ENCODE data around the gene EMP1. TPM values are rescaled to one million over a fixed set of nuclear protein-coding genes. Genes with fewer than 3 reads are reported as not detected.
A peak's percentile ranks its signal among the peaks of the same experiment; 100 is the strongest.

EMP1 gene, protein sequence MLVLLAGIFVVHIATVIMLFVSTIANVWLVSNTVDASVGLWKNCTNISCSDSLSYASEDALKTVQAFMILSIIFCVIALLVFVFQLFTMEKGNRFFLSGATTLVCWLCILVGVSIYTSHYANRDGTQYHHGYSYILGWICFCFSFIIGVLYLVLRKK
- under 1 TPM in 1 of 6 donors, not detected in 5; 0.96 TPM for polyA plus RNA-seq (ENCODE audit: low read depth in 6 of 6)

- DNase-seq = peak; percentile 45
- peak within 1 kb of the TSS; percentile 75 to 92 (median 88) for H3K4me3 Mint-ChIP-seq
- no peaks in the 10 kb centered on the region for H3K36me3 Mint-ChIP-seq
- peak; percentile 86 to 90 for ATAC-seq (ENCODE audit: low read depth in 2 of 2)
- H3K27me3 Mint-ChIP-seq = peaks cover 20 to 56% (median 31%) of the 10 kb centered on the region in 3 donors
- no peaks in the 10 kb centered on the region for H3K9me3 Mint-ChIP-seq
- peaks cover 16 to 32% (median 28%) of the 10 kb centered on the region in 3 donors for H3K4me1 Mint-ChIP-seq
- H3K27ac Mint-ChIP-seq = peak within 1 kb of the TSS; percentile 40 to 88 (median 77)
These were observed at the start of gene EMP1 for GRCh38 chr12:13196130-13196921. EMP1 (plus strand) TSS chr12:13196726; CDS start chr12:13211511, 14,785 bp downstream.

DNA sequence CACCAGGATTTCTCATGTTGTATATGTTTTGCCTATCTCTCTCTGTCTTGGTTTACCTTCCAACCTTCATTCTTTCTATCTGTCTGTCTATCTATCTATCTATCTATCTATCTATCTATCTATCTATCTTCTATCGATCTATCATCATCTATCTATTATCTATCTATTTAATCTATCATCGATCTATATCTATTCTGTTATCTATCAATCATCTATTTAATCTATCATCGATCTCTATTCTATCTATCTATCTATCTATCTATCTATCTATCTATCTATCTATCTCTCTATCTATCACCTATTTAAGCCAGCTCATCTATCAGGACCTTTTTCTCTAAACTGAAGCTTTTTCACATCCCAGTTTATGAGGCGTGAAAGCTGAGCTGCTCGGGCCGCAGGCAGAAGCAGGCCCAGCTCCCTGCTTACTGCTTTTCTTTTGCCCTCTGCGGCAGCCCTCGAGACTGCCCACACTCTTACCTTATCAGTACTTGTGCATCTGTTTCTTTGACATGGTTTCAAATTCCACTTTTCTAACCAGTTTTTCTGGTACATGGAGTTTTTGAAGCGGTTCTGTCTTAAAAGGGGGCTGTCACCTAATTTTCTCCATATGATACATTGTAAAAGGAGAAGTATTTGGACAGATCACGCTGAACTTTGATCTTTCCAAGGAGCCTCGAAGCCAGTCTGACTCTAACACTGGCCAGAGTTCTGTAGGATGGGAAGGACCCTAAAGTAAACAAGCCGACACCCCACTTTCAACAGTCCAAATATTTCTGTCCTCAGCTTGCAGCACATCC, 48.6 kb upstream of the EMP1 start:
- H3K4me1 Mint-ChIP-seq = peaks cover 16 to 22% (median 18%) of the 10 kb centered on the region in 3 donors

DNA sequence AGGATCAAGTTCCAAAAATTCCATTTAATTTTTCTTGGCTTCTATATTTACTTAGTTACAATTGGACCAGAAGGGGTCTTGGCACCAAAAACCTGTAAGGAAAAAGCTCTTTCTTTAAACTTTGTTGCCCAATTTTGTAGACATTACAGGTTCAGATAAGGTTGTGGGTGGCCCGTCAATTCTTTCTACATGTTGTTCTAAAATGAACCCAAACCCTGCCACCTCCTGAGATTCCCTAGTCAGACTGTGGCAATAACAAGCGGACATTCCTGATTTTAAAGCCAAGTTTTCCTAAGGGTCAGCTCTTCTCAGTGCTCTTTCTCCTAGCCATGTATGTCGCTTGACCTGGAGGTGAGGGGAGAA, 48.1 kb upstream of the EMP1 start:
- no peak overlapping the region for H3K27ac Mint-ChIP-seq

More for the DNA sequence above, 48.6 kb upstream of the EMP1 start:
- no peak for ATAC-seq (ENCODE audit: low read depth in 2 of 2)
- DNase-seq = no peak
- H3K9me3 Mint-ChIP-seq = peaks cover 0 to 3% (median 0%) of the 10 kb centered on the region in 7 donors
- no peaks in the 10 kb centered on the region for H3K27me3 Mint-ChIP-seq
- no peaks in the 10 kb centered on the region for H3K36me3 Mint-ChIP-seq
- H3K27ac Mint-ChIP-seq = peak overlapping the region in 1 of 6 donors; percentile 6
- no peak overlapping the region for H3K4me3 Mint-ChIP-seq

GRCh38 chr12:13149411-13149810, 47.1 kb upstream of the EMP1 start:
- ATAC-seq (ENCODE audit: low read depth in 2 of 2) = no peak
- Mint-ChIP-seq H3K4me1 (peaks cover 13 to 21% (median 20%) of the 10 kb centered on the region in 3 donors), H3K9me3 (peaks cover 0 to 3% (median 0%) of the 10 kb centered on the region in 7 donors), H3K27ac (no peak overlapping the region), H3K36me3 (no peaks in the 10 kb centered on the region), H3K4me3 (no peak overlapping the region), H3K27me3 (no peaks in the 10 kb centered on the region)
- no peak for DNase-seq

More for the DNA sequence above, 48.1 kb upstream of the EMP1 start:
- ATAC-seq (ENCODE audit: low read depth in 2 of 2) (no peak), DNase-seq (no peak)
- H3K4me3 Mint-ChIP-seq = no peak overlapping the region
- H3K4me1 Mint-ChIP-seq = peaks cover 16 to 21% (median 18%) of the 10 kb centered on the region in 3 donors
- no peaks in the 10 kb centered on the region for H3K27me3 Mint-ChIP-seq
- no peaks in the 10 kb centered on the region for H3K36me3 Mint-ChIP-seq
- H3K9me3 Mint-ChIP-seq = peaks cover 0 to 3% (median 0%) of the 10 kb centered on the region in 7 donors

DNA sequence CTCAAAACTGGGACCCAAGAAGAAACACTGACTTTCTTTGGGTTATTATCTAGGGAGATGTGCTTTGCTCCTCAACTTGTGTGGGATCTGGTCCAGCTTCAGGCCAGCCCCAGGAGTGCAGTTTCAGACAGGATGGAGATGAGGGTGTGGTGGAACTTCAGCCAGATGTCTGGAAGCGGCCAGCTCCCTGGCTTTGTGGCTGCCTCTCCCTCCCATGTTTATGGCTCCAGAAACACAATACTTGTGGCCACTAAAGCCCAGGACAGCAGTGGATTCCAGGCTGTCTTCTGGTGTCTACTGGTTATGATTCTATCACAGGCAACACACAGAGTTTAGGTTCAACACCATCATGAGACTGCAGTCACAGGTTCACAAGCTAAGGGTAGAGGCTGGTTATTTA, 44.2 kb upstream of the EMP1 start:
- Mint-ChIP-seq H3K9me3 (no peaks in the 10 kb centered on the region), H3K27me3 (no peaks in the 10 kb centered on the region), H3K27ac (peak overlapping the region in 1 of 6 donors; percentile 55), H3K4me3 (no peak overlapping the region), H3K36me3 (no peaks in the 10 kb centered on the region), H3K4me1 (peaks cover 3 to 18% (median 14%) of the 10 kb centered on the region in 3 donors)
- ATAC-seq (ENCODE audit: low read depth in 2 of 2) (no peak), DNase-seq (no peak)

DNA sequence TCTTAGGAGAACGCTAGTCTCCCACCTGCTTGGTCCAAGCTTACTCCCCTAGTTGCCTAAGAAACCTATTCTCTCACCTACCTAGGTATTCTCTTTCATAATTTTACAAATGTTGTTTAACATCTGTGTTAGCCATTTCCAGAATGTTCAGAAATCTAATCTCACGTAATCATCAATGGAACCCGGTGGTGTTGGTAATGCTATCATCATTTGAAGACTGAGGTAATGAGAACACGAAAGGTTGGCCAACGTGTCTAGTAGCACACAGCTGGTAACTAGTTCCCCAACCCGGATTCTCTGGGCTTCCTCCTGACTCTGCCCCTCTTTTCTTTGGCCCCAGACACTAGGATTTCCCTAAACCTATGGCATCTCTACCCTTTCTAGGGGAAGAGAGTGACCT, 43.8 kb upstream of the EMP1 start:
- no peak overlapping the region for H3K27ac Mint-ChIP-seq
- ATAC-seq (ENCODE audit: low read depth in 2 of 2) (no peak), DNase-seq (no peak)
- no peaks in the 10 kb centered on the region for H3K9me3 Mint-ChIP-seq
- no peak overlapping the region for H3K4me3 Mint-ChIP-seq
- H3K4me1 Mint-ChIP-seq = peaks cover 3 to 18% (median 14%) of the 10 kb centered on the region in 3 donors
- H3K36me3 Mint-ChIP-seq = no peaks in the 10 kb centered on the region
- H3K27me3 Mint-ChIP-seq = no peaks in the 10 kb centered on the region

- H3K27me3 Mint-ChIP-seq = no peaks in the 10 kb centered on the region
- peak overlapping the region in 1 of 8 donors; percentile 73 for H3K4me3 Mint-ChIP-seq
These were observed 43.3 kb upstream of the EMP1 start for GRCh38 chr12:13153180-13153579.

DNA sequence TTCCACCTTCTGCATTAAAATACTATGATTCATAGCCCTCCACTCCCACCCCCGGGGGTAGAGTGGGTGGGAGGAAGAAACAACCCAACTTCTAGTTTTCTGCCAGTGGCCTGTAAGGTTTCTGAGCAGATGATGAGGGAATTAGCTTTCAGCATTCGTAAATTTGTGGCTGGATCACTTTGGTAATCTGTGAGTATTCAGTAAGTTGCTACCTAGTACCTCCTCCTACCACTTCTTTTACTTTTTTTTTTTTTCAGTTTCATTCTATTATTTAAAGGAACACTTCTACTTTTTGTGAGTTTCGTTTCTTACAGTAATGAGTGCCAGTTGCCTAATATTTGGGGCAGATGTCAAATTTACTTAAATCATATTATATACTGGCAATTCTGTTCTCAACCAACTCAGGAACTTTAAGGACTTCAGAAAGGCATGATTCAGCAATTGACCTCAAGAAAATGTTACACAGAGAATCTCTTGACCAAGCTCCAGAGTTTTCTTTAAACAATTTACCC, 42.4 kb upstream of the EMP1 start:
- Mint-ChIP-seq H3K4me3 (peak overlapping the region in 5 of 8 donors; percentile 22 to 73 (median 55)), H3K4me1 (peaks cover 3 to 18% (median 14%) of the 10 kb centered on the region in 3 donors), H3K36me3 (no peaks in the 10 kb centered on the region), H3K27ac (peak overlapping the region in 3 of 6 donors; percentile 12 to 62 (median 15)), H3K9me3 (no peaks in the 10 kb centered on the region), H3K27me3 (no peaks in the 10 kb centered on the region)
- DNase-seq = peak; percentile 6
- peak; percentile 68 to 83 for ATAC-seq (ENCODE audit: low read depth in 2 of 2)

More at GRCh38 chr12:13153180-13153579, 43.3 kb upstream of the EMP1 start:
- H3K27ac Mint-ChIP-seq = no peak overlapping the region
- ATAC-seq (ENCODE audit: low read depth in 2 of 2) (no peak), DNase-seq (no peak)
- H3K36me3 Mint-ChIP-seq = no peaks in the 10 kb centered on the region
- peaks cover 3 to 18% (median 14%) of the 10 kb centered on the region in 3 donors for H3K4me1 Mint-ChIP-seq
- H3K9me3 Mint-ChIP-seq = no peaks in the 10 kb centered on the region

GRCh38 chr12:13154831-13155230, 41.7 kb upstream of the EMP1 start:
- Mint-ChIP-seq H3K4me1 (peaks cover 3 to 18% (median 14%) of the 10 kb centered on the region in 3 donors), H3K9me3 (no peaks in the 10 kb centered on the region), H3K27ac (no peak overlapping the region), H3K4me3 (no peak overlapping the region), H3K36me3 (no peaks in the 10 kb centered on the region), H3K27me3 (no peaks in the 10 kb centered on the region)
- no peak for ATAC-seq (ENCODE audit: low read depth in 2 of 2)
- DNase-seq = no peak

DNA sequence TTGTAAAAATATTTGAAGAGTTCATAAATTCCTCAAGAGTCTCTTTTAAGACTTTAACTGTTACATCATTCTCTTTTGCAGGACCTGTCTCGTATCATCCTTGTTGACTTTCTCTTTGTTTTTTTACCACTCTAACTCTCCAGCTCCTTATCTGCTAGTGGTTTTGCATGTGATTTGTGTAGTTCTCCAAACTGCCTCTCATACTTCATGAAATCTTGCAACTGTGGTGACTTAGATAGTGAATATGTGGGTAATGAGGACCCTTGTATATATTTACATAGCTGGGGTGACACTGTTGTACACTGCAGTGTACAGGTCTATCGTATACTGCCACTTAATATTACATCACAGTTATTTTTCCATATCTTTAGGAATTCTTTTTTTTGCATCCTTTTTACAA, 40.2 kb upstream of the EMP1 start:
- H3K27me3 Mint-ChIP-seq = no peaks in the 10 kb centered on the region
- H3K9me3 Mint-ChIP-seq = no peaks in the 10 kb centered on the region
- DNase-seq (no peak), ATAC-seq (ENCODE audit: low read depth in 2 of 2) (no peak)
- H3K4me3 Mint-ChIP-seq = no peak overlapping the region
- H3K4me1 Mint-ChIP-seq = peaks cover 3 to 18% (median 14%) of the 10 kb centered on the region in 3 donors
- H3K27ac Mint-ChIP-seq = no peak overlapping the region
- no peaks in the 10 kb centered on the region for H3K36me3 Mint-ChIP-seq

DNA sequence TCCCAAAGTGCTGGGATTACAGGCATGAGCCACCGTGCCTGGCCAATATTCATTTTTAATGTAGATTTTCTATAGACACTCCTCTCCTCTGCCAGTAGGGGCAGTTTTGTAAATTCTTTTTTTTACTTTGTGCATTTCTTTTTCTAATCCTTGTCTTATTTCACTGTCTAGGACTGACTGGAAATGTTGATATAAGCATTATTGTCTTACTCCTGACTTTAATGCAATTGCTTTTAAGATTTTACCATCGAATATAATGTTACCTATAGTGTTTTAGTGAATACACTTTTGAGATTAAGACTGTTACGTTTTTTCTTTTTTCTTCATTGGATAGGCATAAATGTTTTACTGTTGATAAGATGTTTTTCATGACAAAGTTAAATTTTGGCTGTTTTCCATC, 35.4 kb upstream of the EMP1 start:
- H3K27ac Mint-ChIP-seq = no peak overlapping the region
- no peaks in the 10 kb centered on the region for H3K27me3 Mint-ChIP-seq
- no peak for DNase-seq
- no peak for ATAC-seq (ENCODE audit: low read depth in 2 of 2)
- peaks cover 0 to 13% (median 0%) of the 10 kb centered on the region in 3 donors for H3K4me1 Mint-ChIP-seq
- H3K36me3 Mint-ChIP-seq = no peaks in the 10 kb centered on the region
- H3K4me3 Mint-ChIP-seq = no peak overlapping the region
- no peaks in the 10 kb centered on the region for H3K9me3 Mint-ChIP-seq

- DNase-seq (no peak), ATAC-seq (ENCODE audit: low read depth in 2 of 2) (no peak)
- no peak overlapping the region for H3K27ac Mint-ChIP-seq
- H3K27me3 Mint-ChIP-seq = no peaks in the 10 kb centered on the region
- no peak overlapping the region for H3K4me3 Mint-ChIP-seq
- peaks cover 3 to 6% of the 10 kb centered on the region in 2 donors for H3K36me3 Mint-ChIP-seq
- peaks cover 0 to 5% (median 3%) of the 10 kb centered on the region in 7 donors for H3K9me3 Mint-ChIP-seq
- peaks cover 0 to 13% (median 0%) of the 10 kb centered on the region in 3 donors for H3K4me1 Mint-ChIP-seq
These were observed 33.6 kb upstream of the EMP1 start for GRCh38 chr12:13162904-13163303.
